IPS-18a (cell line): ENCODE data around the gene VSX2.
"Not testable (repeated sequence)": the region's sequence is repeated elsewhere in the genome, so short reads cannot be mapped to it uniquely, and the experiment has no call there.

Source experiments
- H3K27ac ChIP-seq: one replicate; pipeline ENCODE4 v1.5.1; 2013; ENCODE audit warnings: low read length
- H3K27me3 ChIP-seq: one replicate; pipeline ENCODE4 v1.6.1; 2013; ENCODE audit warnings: mild to moderate bottlenecking, low read length; ENCODE audit not compliant: control insufficient read depth, insufficient read depth
- H3K36me3 ChIP-seq: one replicate; pipeline ENCODE4 v1.6.1; 2013; ENCODE audit warnings: low read depth, low read length; ENCODE audit not compliant: control insufficient read depth
- H3K4me1 ChIP-seq: one replicate; pipeline ENCODE4 v1.6.1; 2013; ENCODE audit warnings: low read depth, low read length; ENCODE audit not compliant: control insufficient read depth
- H3K4me3 ChIP-seq: one replicate; pipeline ENCODE4 v1.5.1; 2013; ENCODE audit warnings: low read length
- H3K9ac ChIP-seq: one replicate; pipeline ENCODE4 v1.6.1; 2013; ENCODE audit warnings: mild to moderate bottlenecking, low read length, moderate library complexity
- H3K9me3 ChIP-seq: one replicate; pipeline ENCODE4 v1.6.1; 2013; ENCODE audit warnings: low read depth, low read length; ENCODE audit not compliant: control insufficient read depth

The VSX2 gene

GRCh38 chr14:74265301-74265965 lies 26.2 kb downstream of the VSX2 start:
- Histone ChIP-seq H3K9ac (no peak overlapping the region), H3K27ac (no peak overlapping the region)

GRCh38 chr14:74267588-74267987 lies 28.3 kb downstream of the VSX2 start:
- H3K4me1 ChIP-seq: no peaks in the 10 kb centered on the region
- H3K4me3 ChIP-seq: no peak overlapping the region
- H3K27ac ChIP-seq: no peak overlapping the region
- no peaks in the 10 kb centered on the region for H3K9me3 ChIP-seq
- H3K9ac ChIP-seq: no peak overlapping the region
- no peaks in the 10 kb centered on the region for H3K27me3 ChIP-seq
- H3K36me3 ChIP-seq: no peaks in the 10 kb centered on the region

More at GRCh38 chr14:74265301-74265965, 26.2 kb downstream of the VSX2 start:
- H3K4me1 ChIP-seq: no peaks in the 10 kb centered on the region
- H3K27me3 ChIP-seq: no peaks in the 10 kb centered on the region
- no peaks in the 10 kb centered on the region for H3K9me3 ChIP-seq
- no peaks in the 10 kb centered on the region for H3K36me3 ChIP-seq
- H3K4me3 ChIP-seq: no peak overlapping the region

GRCh38 chr14:74270382-74271177 lies 31.3 kb downstream of the VSX2 start:
- H3K4me1 ChIP-seq, H3K27ac ChIP-seq, H3K27me3 ChIP-seq, H3K9me3 ChIP-seq, H3K9ac ChIP-seq, H3K4me3 ChIP-seq, H3K36me3 ChIP-seq: not testable (repeated sequence)

GRCh38 chr14:74271365-74271764 lies 32.1 kb downstream of the VSX2 start:
- Histone ChIP-seq H3K4me3 (no peak overlapping the region), H3K36me3 (no peaks in the 10 kb centered on the region), H3K9ac (no peak overlapping the region), H3K4me1 (no peaks in the 10 kb centered on the region), H3K27me3 (no peaks in the 10 kb centered on the region), H3K9me3 (no peaks in the 10 kb centered on the region), H3K27ac (no peak overlapping the region)

- Histone ChIP-seq H3K36me3 (no peaks in the 10 kb centered on the region), H3K27me3 (no peaks in the 10 kb centered on the region), H3K9ac (no peak overlapping the region), H3K4me3 (no peak overlapping the region), H3K4me1 (no peaks in the 10 kb centered on the region), H3K9me3 (no peaks in the 10 kb centered on the region), H3K27ac (no peak overlapping the region)
These were observed 36.1 kb downstream of the VSX2 start for GRCh38 chr14:74275241-74275841.

- Histone ChIP-seq H3K9me3 (no peaks in the 10 kb centered on the region), H3K9ac (no peak overlapping the region), H3K36me3 (peaks cover under 1% of the 10 kb centered on the region), H3K4me3 (no peak overlapping the region), H3K27ac (no peak overlapping the region), H3K4me1 (no peaks in the 10 kb centered on the region), H3K27me3 (no peaks in the 10 kb centered on the region)
These were observed 38.8 kb downstream of the VSX2 start for GRCh38 chr14:74278080-74278479.

- Histone ChIP-seq H3K27ac (no peak overlapping the region), H3K36me3 (peaks cover 22% of the 10 kb centered on the region), H3K4me1 (no peaks in the 10 kb centered on the region), H3K4me3 (no peak overlapping the region), H3K9me3 (no peaks in the 10 kb centered on the region), H3K27me3 (no peaks in the 10 kb centered on the region), H3K9ac (no peak overlapping the region)
These were observed 41.8 kb downstream of the VSX2 start for GRCh38 chr14:74281069-74281468.

GRCh38 chr14:74286736-74287135 lies 47.5 kb downstream of the VSX2 start:
- Histone ChIP-seq H3K4me3 (no peak overlapping the region), H3K9me3 (no peaks in the 10 kb centered on the region), H3K36me3 (peaks cover 73% of the 10 kb centered on the region), H3K27ac (no peak overlapping the region), H3K9ac (no peak overlapping the region), H3K27me3 (no peaks in the 10 kb centered on the region), H3K4me1 (no peaks in the 10 kb centered on the region)

GRCh38 chr14:74289801-74290200 lies 50.6 kb downstream of the VSX2 start:
- no peaks in the 10 kb centered on the region for H3K27me3 ChIP-seq
- H3K4me3 ChIP-seq: no peak overlapping the region
- no peaks in the 10 kb centered on the region for H3K9me3 ChIP-seq
- H3K27ac ChIP-seq: no peak overlapping the region
- H3K4me1 ChIP-seq: no peaks in the 10 kb centered on the region
- no peak overlapping the region for H3K9ac ChIP-seq
- peaks cover 72% of the 10 kb centered on the region for H3K36me3 ChIP-seq

- no peak overlapping the region for H3K9ac ChIP-seq
- no peak overlapping the region for H3K27ac ChIP-seq
- H3K27me3 ChIP-seq: no peaks in the 10 kb centered on the region
- peaks cover 74% of the 10 kb centered on the region for H3K36me3 ChIP-seq
- no peak overlapping the region for H3K4me3 ChIP-seq
- H3K4me1 ChIP-seq: no peaks in the 10 kb centered on the region
- no peaks in the 10 kb centered on the region for H3K9me3 ChIP-seq
These were observed 51.2 kb downstream of the VSX2 start for GRCh38 chr14:74290415-74290814.

- no peaks in the 10 kb centered on the region for H3K9me3 ChIP-seq
- no peak overlapping the region for H3K9ac ChIP-seq
- H3K4me1 ChIP-seq: no peaks in the 10 kb centered on the region
- peaks cover 72% of the 10 kb centered on the region for H3K36me3 ChIP-seq
- no peak overlapping the region for H3K27ac ChIP-seq
- H3K4me3 ChIP-seq: no peak overlapping the region
- no peaks in the 10 kb centered on the region for H3K27me3 ChIP-seq
These were observed 52.8 kb downstream of the VSX2 start for GRCh38 chr14:74292061-74292460.
